K562 (cell line): Measurements from ENCODE around the gene GDNF. TPM values are rescaled to one million over a fixed set of nuclear protein-coding genes. Genes with fewer than 3 reads are reported as not detected.

Source experiments
- ATAC-seq: fragments of 200-7000 bp; cut with Tn5 transposase; 3 replicates; pipeline ENCODE4 v1.9.1; 2020; ENCODE audit warnings: moderate library complexity
- BruUV-seq: library from RNA; stranded (reverse); fragments of 400-500 nt; replicated peaks from 2 replicates; lab custom pipeline; 2021; lab: Mats Ljungman, UMichigan
- CTCF ChIA-PET: fragments of 300-600 bp; formaldehyde crosslinking; extraction: SDS; loops from one replicate; lab custom pipeline; 2021; ENCODE audit warnings: low intra/inter-chr PET ratio; lab: Yijun Ruan, JAX
- POLR2A ChIA-PET: fragments of 300-600, 350-650 bp; sonication (Branson Sonifier 250); formaldehyde crosslinking; extraction: SDS; loops from one replicate; lab custom pipeline; 2021; ENCODE audit warnings: antibody characterized with exemption, inconsistent platforms; lab: Yijun Ruan, JAX
- DNase-seq, 4 experiments: peaks; one replicate each; pipeline versions ENCODE4 v3.0.0 to v3.0.0-alpha.2; 2011 to 2018; ENCODE audit warnings: low spot score in 3 of 4, mixed read lengths in 3 of 4; ENCODE audit errors: extremely low read depth in 1 of 4
- FAIRE-seq: peaks from 2 replicates; lab custom pipeline; 2011; peaks lifted over from hg19 to GRCh38; lab: Jason Lieb, UNC
- H2AFZ ChIP-seq: 2 replicates; pipeline ENCODE4 v1.6.0; 2011; ENCODE audit warnings: low read depth, low read length, control low read depth, inconsistent platforms
- H3K27ac ChIP-seq: fragments of 200-600 bp; 3 replicates; pipeline ENCODE4 v1.8.0; 2011; ENCODE audit warnings: low read depth, mild to moderate bottlenecking, control low read depth, inconsistent platforms, low read length, moderate library complexity, mixed read lengths; ENCODE audit errors: extremely low read depth
- H3K27me3 ChIP-seq, 2 experiments: fragments of 300-600 bp in 1 of 2; 2 replicates in 1 of 2; 3 replicates in 1 of 2; pipeline versions ENCODE4 v1.6.0 to v1.8.0; 2011; ENCODE audit warnings: inconsistent platforms in 2 of 2, low read length in 2 of 2, mild to moderate bottlenecking in 1 of 2, mixed read lengths in 1 of 2, moderate library complexity in 1 of 2; ENCODE audit not compliant: control insufficient read depth in 2 of 2, insufficient read depth in 2 of 2
- H3K36me3 ChIP-seq: fragments of 300-600 bp; 3 replicates; pipeline ENCODE4 v1.8.0; 2011; ENCODE audit warnings: mild to moderate bottlenecking, low read length, inconsistent platforms; ENCODE audit not compliant: control insufficient read depth, insufficient read depth
- H3K4me1 ChIP-seq, 2 experiments: fragments of 200-600 bp in 1 of 2; replicated peaks in 1 of 2; 2 replicates in 1 of 2; 3 replicates in 1 of 2; pipeline versions ENCODE4 v1.5.1 to v1.8.0; 2011; ENCODE audit warnings: inconsistent platforms in 2 of 2, low read length in 2 of 2, mild to moderate bottlenecking in 1 of 2, mixed read lengths in 1 of 2, moderate library complexity in 1 of 2; ENCODE audit not compliant: control insufficient read depth in 2 of 2, insufficient read depth in 2 of 2
- H3K4me2 ChIP-seq: 2 replicates; pipeline ENCODE4 v1.6.1; 2011; ENCODE audit warnings: low read length, control low read depth, inconsistent platforms, mixed read lengths; ENCODE audit not compliant: insufficient read depth
- H3K4me3 ChIP-seq: fragments of 200-600 bp; sonication (generic), shearing (Covaris generic); 2 replicates; pipeline ENCODE4 v1.5.1; 2016; ENCODE audit warnings: control low read depth, inconsistent platforms
- H3K79me2 ChIP-seq: fragments of 200-600 bp; 3 replicates; pipeline ENCODE4 v1.8.0; 2011; ENCODE audit warnings: low read length, inconsistent platforms; ENCODE audit not compliant: control insufficient read depth, insufficient read depth
- H3K9ac ChIP-seq, 2 experiments: 2 replicates each; pipeline versions ENCODE4 v1.6.0 to v1.6.1; 2011; ENCODE audit warnings: low read depth in 2 of 2, low read length in 2 of 2, control low read depth in 1 of 2, inconsistent platforms in 1 of 2, mild to moderate bottlenecking in 1 of 2, mixed read lengths in 1 of 2; ENCODE audit not compliant: insufficient read depth in 1 of 2
- H3K9me1 ChIP-seq: one replicate; pipeline ENCODE4 v1.6.0; 2011; ENCODE audit warnings: inconsistent platforms, mild to moderate bottlenecking, low read length, moderate library complexity; ENCODE audit not compliant: control insufficient read depth, insufficient read depth
- H3K9me3 ChIP-seq: replicated peaks from 2 replicates; pipeline ENCODE4 v1.5.1; 2011; ENCODE audit warnings: low read depth, low read length, inconsistent platforms; ENCODE audit not compliant: control insufficient read depth, insufficient read depth
- H4K20me1 ChIP-seq: replicated peaks from 2 replicates; pipeline ENCODE4 v1.6.1; 2011; ENCODE audit warnings: low read length, inconsistent platforms, mixed read lengths; ENCODE audit not compliant: control insufficient read depth, insufficient read depth
- ARID1B ChIP-seq: fragments of 450-650 bp; IDR thresholded peaks from 2 replicates; pipeline ENCODE4 v1.6.1; 2016; ENCODE audit warnings: antibody characterized with exemption, mild to moderate bottlenecking, inconsistent platforms
- CREB1 ChIP-seq, 2 experiments: sonication (generic) in 1 of 2; formaldehyde crosslinking in 1 of 2; IDR thresholded peaks; 2 replicates each; pipeline versions ENCODE4 v1.6.1 to v1.8.0; 2012 to 2022; ENCODE audit warnings: inconsistent platforms in 1 of 2, mild to moderate bottlenecking in 1 of 2, missing genetic modification reagents in 1 of 2, moderate library complexity in 1 of 2
- ELF4 ChIP-seq: fragments of 450-650 bp; formaldehyde crosslinking; IDR thresholded peaks from 2 replicates; pipeline ENCODE4 v1.4.0; 2022; ENCODE audit warnings: missing genetic modification characterization
- FOXM1 ChIP-seq, 2 experiments: fragments of 450-650 bp in 1 of 2; sonication (generic) in 1 of 2; formaldehyde crosslinking in 1 of 2; IDR thresholded peaks; 2 replicates each; pipeline versions ENCODE4 v1.6.1 to v1.9.0; 2017 to 2022; ENCODE audit warnings: low read depth in 2 of 2, mild to moderate bottlenecking in 2 of 2, missing genetic modification reagents in 1 of 2, moderate library complexity in 1 of 2
- GABPB1 ChIP-seq: sonication (generic); formaldehyde crosslinking; IDR thresholded peaks from 2 replicates; pipeline ENCODE4 v1.8.0; 2022; ENCODE audit warnings: mild to moderate bottlenecking, missing genetic modification reagents
- HMG20B ChIP-seq: fragments of 250-450 bp; sonication (Bioruptor Pico); IDR thresholded peaks from 2 replicates; pipeline ENCODE4 v1.5.0; 2021; ENCODE audit warnings: mild to moderate bottlenecking
- MAZ ChIP-seq, 2 experiments: fragments of 450-650 bp in 1 of 2; sonication (generic) in 1 of 2; formaldehyde crosslinking; IDR thresholded peaks in 1 of 2; conservative IDR thresholded peaks in 1 of 2; 2 replicates each; pipeline versions ENCODE4 v1.4.0 to v1.5.0; 2020; ENCODE audit warnings: mild to moderate bottlenecking in 1 of 2, missing genetic modification reagents in 1 of 2
- MXI1 ChIP-seq: IDR thresholded peaks from 2 replicates; pipeline ENCODE4 v1.6.1; 2011; ENCODE audit warnings: low read depth, mild to moderate bottlenecking, improper control_type of control experiment, low read length
- RBBP5 ChIP-seq: fragments of 200-600 bp; sonication (generic); IDR thresholded peaks from 2 replicates; pipeline ENCODE4 v1.6.1; 2012; ENCODE audit warnings: borderline replicate concordance, mild to moderate bottlenecking, low read length, control low read depth, inconsistent platforms; ENCODE audit not compliant: insufficient read depth, poor library complexity, severe bottlenecking
- RFX5 ChIP-seq: IDR thresholded peaks from 2 replicates; pipeline ENCODE4 v1.6.1; 2011; ENCODE audit warnings: low read depth, mild to moderate bottlenecking, improper control_type of control experiment, low read length
- STAG1 ChIP-seq: sonication (generic); formaldehyde crosslinking; IDR thresholded peaks from 2 replicates; pipeline ENCODE4 v1.5.0; 2020; ENCODE audit warnings: missing genetic modification reagents, borderline replicate concordance
- ZNF12 ChIP-seq: sonication (generic); formaldehyde crosslinking; IDR thresholded peaks from 2 replicates; pipeline ENCODE4 v1.4.0; 2020; ENCODE audit warnings: mild to moderate bottlenecking, missing genetic modification reagents
- ZNF79 ChIP-seq: fragments of 250-450 bp; sonication (Bioruptor Pico); IDR thresholded peaks from 2 replicates; pipeline ENCODE4 v1.4.0; 2020; ENCODE audit warnings: low read depth, mild to moderate bottlenecking, moderate library complexity
- WGBS: fragments of 100-300 bp; shearing (Covaris generic); methylation state at CpG from one replicate; pipeline ENCODE4 v1.1.6; 2016; ENCODE audit warnings: low coverage, mixed read lengths; ENCODE audit not compliant: insufficient coverage; ENCODE audit errors: missing lambda C conversion rate; 5-methylcytosine and 5-hydroxymethylcytosine counted together
- in situ Hi-C: fragments of 300-500 bp; cut with MboI; formaldehyde crosslinking; loops from 4 replicates; pipeline ENCODE4 v1.15.0; 2018; ENCODE audit warnings: inconsistent platforms, mixed read lengths
- intact Hi-C: fragments of 100-400 bp; cut with micrococcal nuclease; formaldehyde crosslinking; loops from 2 replicates; pipeline ENCODE4 v1.14.2; 2022
- polyA plus RNA-seq, 8 experiments: library from polyadenylated mRNA; depleted of rRNA in 4 of 8; stranded (reverse) in 5 of 8; unstranded in 3 of 8; fragments of >200 nt; fragmentation: Nextera tagmentation in 2 of 8; fragmentation: Illumina TruSeq in 1 of 8; extraction: Ambion mirVana in 2 of 8; extraction: Trizol in 1 of 8; gene quantifications; 2 replicates each; pipeline versions ENCODE4 v1.2.1 to v1.2.3, GENCODE V29; 2011 to 2014; ENCODE audit warnings: inconsistent platforms in 1 of 8, missing spikeins in 1 of 8
- total RNA-seq, 7 experiments: library from RNA; depleted of rRNA in 6 of 7; stranded (reverse); fragments of >200 nt in 6 of 7; fragmentation: Illumina TruSeq in 2 of 7; extraction: Trizol in 2 of 7; gene quantifications; 2 replicates each; pipeline versions ENCODE4 v1.2.1 to v1.2.3, GENCODE V29; 2011 to 2021; ENCODE audit warnings: low replicate concordance in 1 of 7
- TF ChIP-seq, protein P1 (sequence below): fragments of 450-650 bp; formaldehyde crosslinking; IDR thresholded peaks from 2 replicates; pipeline ENCODE4 v1.4.0; 2022; ENCODE audit warnings: mild to moderate bottlenecking, moderate library complexity

GDNF gene
- total and polyA plus RNA-seq, 9 of the 15 experiments (the other 6 are each of a cell fraction or from before 2014, with no cell fraction given), result not detected

GRCh38 chr5:37888476-37888875 is 48.6 kb upstream of the GDNF start:
- in situ Hi-C loops, result no loop called here
- Histone ChIP-seq H3K79me2 (no peaks in the 10 kb centered on the region), H3K27ac (no peak overlapping the region), H3K9me1 (no peaks in the 10 kb centered on the region), H3K4me1 (no peaks in the 10 kb centered on the region), H3K36me3 (no peaks in the 10 kb centered on the region), H3K4me2 (no peak overlapping the region), H4K20me1 (no peaks in the 10 kb centered on the region), H3K9ac (no peak overlapping the region), H2AFZ (no peak overlapping the region)
- FAIRE-seq, result no peak
- POLR2A ChIA-PET, result no interaction called here
- WGBS, result 1% methylated on average over 6 of the region's 6 CpGs
- no TSS peak for BruUV-seq
- no peak; the same call in 2 of the 3 replicates for ATAC-seq
- intact Hi-C loops, result no loop called here
- no peak for DNase-seq
- TF ChIP-seq, protein P1, sequence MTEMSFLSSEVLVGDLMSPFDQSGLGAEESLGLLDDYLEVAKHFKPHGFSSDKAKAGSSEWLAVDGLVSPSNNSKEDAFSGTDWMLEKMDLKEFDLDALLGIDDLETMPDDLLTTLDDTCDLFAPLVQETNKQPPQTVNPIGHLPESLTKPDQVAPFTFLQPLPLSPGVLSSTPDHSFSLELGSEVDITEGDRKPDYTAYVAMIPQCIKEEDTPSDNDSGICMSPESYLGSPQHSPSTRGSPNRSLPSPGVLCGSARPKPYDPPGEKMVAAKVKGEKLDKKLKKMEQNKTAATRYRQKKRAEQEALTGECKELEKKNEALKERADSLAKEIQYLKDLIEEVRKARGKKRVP (CRISPR knock-in tag), result no peak
- TF ChIP-seq MAZ (CRISPR knock-in tag; conservative IDR thresholded peaks at IDR 0.05 in 1 of 2, IDR thresholded peaks at IDR 0.05 in 1 of 2) (no peak), GABPB1 (CRISPR knock-in tag) (no peak), ZNF79 (CRISPR knock-in tag) (no peak), RBBP5 (no peak), HMG20B (no peak), FOXM1 (IDR thresholded peaks at IDR 0.05; ENCODE audit: low read depth) (no peak), FOXM1 (CRISPR knock-in tag; IDR thresholded peaks at IDR 0.05; ENCODE audit: low read depth) (no peak), CREB1 (IDR thresholded peaks at IDR 0.05) (no peak), CREB1 (CRISPR knock-in tag; IDR thresholded peaks at IDR 0.05) (no peak), MXI1 (no peak), RFX5 (no peak), ELF4 (CRISPR knock-in tag) (no peak), STAG1 (CRISPR knock-in tag) (no peak), ZNF12 (CRISPR knock-in tag) (no peak), ARID1B (no peak)
- TF ChIP-seq, all 486 proteins: peak for 0
- CTCF ChIA-PET, result no interaction called here
- no peak overlapping the region for H3K4me3 ChIP-seq
- H3K27me3 ChIP-seq, result no peaks in the 10 kb centered on the region; a peak in 1 of 5 replicates
- H3K9me3 ChIP-seq, result no peaks in the 10 kb centered on the region
